ENCODE measurements around the gene MDGA2.

DNA sequence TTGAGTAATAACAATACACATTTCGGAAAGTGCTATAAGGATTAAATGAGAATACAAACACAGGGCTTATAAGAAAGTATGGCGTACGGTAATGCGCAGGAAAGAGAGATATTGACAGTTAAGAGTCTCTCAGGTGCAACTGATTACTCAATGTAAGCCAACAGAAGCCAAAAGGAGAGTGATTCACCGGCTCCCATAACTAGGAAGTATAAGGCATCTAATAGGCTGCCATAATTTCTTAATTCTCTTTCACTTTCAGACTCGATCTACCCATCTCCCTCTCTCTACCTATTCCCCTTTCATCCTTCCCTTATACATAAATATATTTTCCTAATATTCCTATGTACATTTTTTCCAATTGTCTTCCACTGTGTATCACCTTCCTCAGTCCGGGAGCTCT is 90.0 kb downstream of the MDGA2 start:
- TF ChIP-seq CTCF (IDR thresholded peaks at IDR 0.05) (no peak), POLR2A (IDR thresholded peaks at IDR 0.05) (no peak)

Data from right lobe of liver (tissue), 4 donors.